Lung (tissue), 12 donors: ENCODE data around the gene UQCRC1. TPM values are rescaled to one million over a fixed set of nuclear protein-coding genes. Genes with fewer than 3 reads are reported as not detected.

Experiments used
- ATAC-seq: fragments of 200-7000 bp; cut with Tn5 transposase; one replicate; pipeline ENCODE4 v1.9.1; 2020; ENCODE audit warnings: moderate number of reproducible peaks; ENCODE audit not compliant: insufficient read depth, low FRiP score
- DNase-seq, 3 donors: peaks; one replicate each; pipeline ENCODE4 v3.0.0-alpha.2; 2013 to 2017
- H3K27ac ChIP-seq, 2 donors: one replicate each; pipeline ENCODE4 v1.5.1; 2013; ENCODE audit warnings: mild to moderate bottlenecking in 2 of 2, moderate library complexity in 2 of 2, control low read depth in 1 of 2, inconsistent platforms in 1 of 2, low read depth in 1 of 2, low read length in 1 of 2
- H3K27me3 ChIP-seq, 3 donors: one replicate each; pipeline ENCODE4 v1.5.1; 2013; ENCODE audit warnings: low read length in 2 of 3; ENCODE audit not compliant: control insufficient read depth in 3 of 3, insufficient read depth in 3 of 3
- H3K36me3 ChIP-seq, 4 donors: one replicate each; pipeline ENCODE4 v1.5.1; 2013; ENCODE audit warnings: low read length in 4 of 4, mild to moderate bottlenecking in 1 of 4, moderate library complexity in 1 of 4; ENCODE audit not compliant: control insufficient read depth in 4 of 4, insufficient read depth in 4 of 4
- H3K4me1 ChIP-seq, 5 donors: one replicate each; pipeline ENCODE4 v1.5.1; 2013; ENCODE audit warnings: low read length in 5 of 5, mild to moderate bottlenecking in 2 of 5, moderate library complexity in 1 of 5; ENCODE audit not compliant: control insufficient read depth in 5 of 5, insufficient read depth in 5 of 5
- H3K4me3 ChIP-seq: one replicate; pipeline ENCODE4 v1.5.1; 2013; ENCODE audit warnings: mild to moderate bottlenecking, control low read depth, moderate library complexity
- H3K9ac ChIP-seq, 2 donors: one replicate each; pipeline ENCODE4 v1.5.1; 2013; ENCODE audit warnings: low read length in 2 of 2, control low read depth in 1 of 2; ENCODE audit not compliant: insufficient read depth in 1 of 2
- H3K9me3 ChIP-seq, 4 donors: one replicate each; pipeline ENCODE4 v1.5.1; 2013; ENCODE audit warnings: low read length in 3 of 4, mild to moderate bottlenecking in 1 of 4, moderate library complexity in 1 of 4; ENCODE audit not compliant: control insufficient read depth in 4 of 4, insufficient read depth in 3 of 4
- WGBS, 2 donors: extraction: QIAGEN DNeasy Blood & Tissue Kit; methylation state at CpG; one replicate each; pipeline ENCODE4 v1.1.7; 2013; 5-methylcytosine and 5-hydroxymethylcytosine counted together
- polyA plus RNA-seq, 2 donors: library from polyadenylated mRNA; stranded (reverse); fragments of 200-250 nt; gene quantifications; one replicate each; pipeline ENCODE4 v1.2.1, GENCODE V29; 2013
- total RNA-seq, 2 donors: library from RNA; depleted of rRNA in 1 of 2; stranded (reverse); fragments of >200 nt in 1 of 2; gene quantifications; one replicate each; pipeline ENCODE4 v1.2.1, GENCODE V29; 2014 to 2021
- TF ChIP-seq, protein P1 (sequence below): IDR thresholded peaks from 2 replicates; pipeline ENCODE4 v1.5.1; 2012; ENCODE audit warnings: mild to moderate bottlenecking; ENCODE audit errors: control extremely low read depth, extremely low read depth
- donor health status: control.
- donor health status: control.
- donor health status: Bipolar disorder and iron deficiency.
- donor health status: healthy.
- donor health status: DM: yes; HTN: yes; CAD: no.

Gene UQCRC1
- total and polyA plus RNA-seq, 4 donors, result 98.5 to 225 (median 176) TPM

DNA sequence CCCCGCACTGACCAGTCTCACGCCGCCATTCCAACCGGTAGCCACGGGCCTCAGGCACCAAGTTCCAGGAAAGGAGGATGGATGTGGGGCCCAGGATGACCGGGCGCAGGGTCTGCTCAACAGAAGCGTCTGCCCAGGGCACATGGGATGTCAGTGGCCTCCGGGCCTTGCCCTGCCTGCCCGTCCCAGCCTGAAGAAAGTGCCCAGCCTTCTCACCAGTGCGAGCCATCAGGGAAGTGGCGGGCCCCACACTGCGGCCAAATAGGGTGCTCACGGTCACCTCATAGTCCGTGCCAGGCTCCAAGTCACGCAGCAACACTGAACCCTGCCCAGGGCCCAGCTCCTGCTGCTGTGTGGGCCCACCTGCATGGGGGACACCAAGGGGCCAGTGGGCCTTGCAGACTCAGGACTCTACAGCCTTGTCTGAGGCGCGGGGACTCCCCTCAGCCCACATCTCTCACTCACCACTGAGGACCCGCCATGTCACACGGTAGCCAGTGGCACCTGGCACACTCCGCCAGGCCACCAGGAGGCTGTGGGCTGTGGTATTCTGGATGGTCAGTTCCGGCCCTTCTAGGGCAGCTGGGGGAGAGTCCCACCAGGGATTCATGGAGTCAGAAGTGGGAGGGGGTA, 17.4 kb downstream of the UQCRC1 start:
- H3K4me1 ChIP-seq, result peaks cover 0 to 20% (median 9%) of the 10 kb centered on the region in 5 donors
- no peaks in the 10 kb centered on the region for H3K9me3 ChIP-seq
- H3K27me3 ChIP-seq, result peaks cover 0 to 19% (median 0%) of the 10 kb centered on the region in 3 donors
- DNase-seq, result no peak
- H3K4me3 ChIP-seq, result no peak overlapping the region
- no peaks in the 10 kb centered on the region for H3K36me3 ChIP-seq
- 88 to 95% methylated on average over 22 of the region's 22 CpGs for WGBS, 2 donors
- no peak for ATAC-seq
- TF ChIP-seq, protein P1, sequence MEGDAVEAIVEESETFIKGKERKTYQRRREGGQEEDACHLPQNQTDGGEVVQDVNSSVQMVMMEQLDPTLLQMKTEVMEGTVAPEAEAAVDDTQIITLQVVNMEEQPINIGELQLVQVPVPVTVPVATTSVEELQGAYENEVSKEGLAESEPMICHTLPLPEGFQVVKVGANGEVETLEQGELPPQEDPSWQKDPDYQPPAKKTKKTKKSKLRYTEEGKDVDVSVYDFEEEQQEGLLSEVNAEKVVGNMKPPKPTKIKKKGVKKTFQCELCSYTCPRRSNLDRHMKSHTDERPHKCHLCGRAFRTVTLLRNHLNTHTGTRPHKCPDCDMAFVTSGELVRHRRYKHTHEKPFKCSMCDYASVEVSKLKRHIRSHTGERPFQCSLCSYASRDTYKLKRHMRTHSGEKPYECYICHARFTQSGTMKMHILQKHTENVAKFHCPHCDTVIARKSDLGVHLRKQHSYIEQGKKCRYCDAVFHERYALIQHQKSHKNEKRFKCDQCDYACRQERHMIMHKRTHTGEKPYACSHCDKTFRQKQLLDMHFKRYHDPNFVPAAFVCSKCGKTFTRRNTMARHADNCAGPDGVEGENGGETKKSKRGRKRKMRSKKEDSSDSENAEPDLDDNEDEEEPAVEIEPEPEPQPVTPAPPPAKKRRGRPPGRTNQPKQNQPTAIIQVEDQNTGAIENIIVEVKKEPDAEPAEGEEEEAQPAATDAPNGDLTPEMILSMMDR, result no peak
- no peak overlapping the region for H3K9ac ChIP-seq
- H3K27ac ChIP-seq, result no peak overlapping the region

DNA sequence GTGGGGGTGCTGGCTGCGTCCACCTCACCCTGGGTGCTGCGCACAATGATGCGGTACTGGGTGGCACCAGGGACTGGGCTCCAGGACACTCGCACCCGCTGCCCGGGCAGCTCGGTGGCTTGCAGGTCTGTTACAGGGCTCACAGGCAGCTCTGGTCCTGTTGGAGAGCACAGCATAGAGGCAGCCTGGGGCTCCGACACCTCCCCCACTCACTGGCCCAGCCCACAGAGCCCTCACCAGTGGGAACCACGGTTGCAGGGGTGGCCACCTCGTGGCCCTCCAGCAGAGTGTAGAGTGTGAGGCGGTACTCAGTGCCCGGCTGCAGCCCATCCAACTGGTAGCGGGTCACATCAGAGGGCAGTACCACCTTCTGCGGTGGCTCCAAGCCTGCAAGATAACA, 18.0 kb downstream of the UQCRC1 start:
- TF ChIP-seq, protein P1, result no peak
- no peaks in the 10 kb centered on the region for H3K9me3 ChIP-seq
- no peak overlapping the region for H3K27ac ChIP-seq
- WGBS, 2 donors, result 88 to 93% methylated on average over 14 of the region's 14 CpGs
- H3K4me1 ChIP-seq, result peaks cover 0 to 20% (median 9%) of the 10 kb centered on the region in 5 donors
- DNase-seq (no peak), ATAC-seq (no peak)
- H3K4me3 ChIP-seq, result no peak overlapping the region
- H3K27me3 ChIP-seq, result peaks cover 0 to 19% (median 0%) of the 10 kb centered on the region in 3 donors
- no peaks in the 10 kb centered on the region for H3K36me3 ChIP-seq
- H3K9ac ChIP-seq, result no peak overlapping the region

DNA sequence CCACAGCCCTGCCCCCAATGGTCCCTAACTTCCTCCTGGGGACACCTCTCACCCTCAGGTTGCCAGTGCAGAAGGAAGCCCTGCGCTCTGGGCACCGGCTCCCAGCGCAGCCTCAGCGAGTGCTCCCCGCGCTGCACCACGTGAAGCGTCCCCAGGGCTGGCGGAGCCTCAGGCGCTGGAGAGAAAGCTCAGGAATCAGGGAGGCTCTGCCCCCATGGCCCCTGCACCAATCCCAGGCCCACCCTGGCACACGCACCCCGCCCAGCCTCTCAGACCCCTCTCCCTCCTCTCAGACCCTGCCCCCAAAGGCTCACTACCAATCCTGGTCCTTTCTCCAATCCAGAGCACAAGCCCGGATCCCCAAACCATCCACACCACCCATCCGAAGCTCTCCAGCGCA, 21.2 kb downstream of the UQCRC1 start:
- H3K9me3 ChIP-seq, result no peaks in the 10 kb centered on the region
- H3K4me3 ChIP-seq, result no peak overlapping the region
- H3K4me1 ChIP-seq, result no peaks in the 10 kb centered on the region
- H3K9ac ChIP-seq, result no peak overlapping the region
- H3K27me3 ChIP-seq, result peaks cover 0 to 3% (median 0%) of the 10 kb centered on the region in 3 donors
- TF ChIP-seq, protein P1, result no peak
- DNase-seq, result no peak
- no peak for ATAC-seq
- 59 to 62% methylated on average over 15 of the region's 15 CpGs for WGBS, 2 donors
- no peaks in the 10 kb centered on the region for H3K36me3 ChIP-seq
- no peak overlapping the region for H3K27ac ChIP-seq

DNA sequence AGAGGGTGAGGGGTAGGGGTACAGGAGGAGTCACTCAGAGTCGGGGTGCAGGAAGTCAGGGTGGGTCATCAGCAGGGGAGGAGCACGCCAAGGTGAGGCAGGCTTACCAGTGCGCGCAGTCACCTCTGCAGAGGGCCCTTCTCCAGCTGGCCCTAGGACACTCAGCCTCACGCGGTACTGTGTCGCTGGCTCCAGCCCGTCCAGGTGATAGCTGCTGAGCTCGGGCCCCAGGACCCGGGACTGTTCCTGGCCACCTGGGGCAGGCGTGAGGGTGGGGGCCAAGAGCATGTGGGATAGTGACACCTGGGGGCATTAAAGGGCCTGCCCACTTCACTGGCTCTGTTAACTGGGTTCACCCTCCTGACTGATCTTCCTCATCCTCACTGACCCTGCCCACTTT, 21.8 kb downstream of the UQCRC1 start:
- TF ChIP-seq, protein P1, result no peak
- Histone ChIP-seq H3K36me3 (no peaks in the 10 kb centered on the region), H3K9ac (no peak overlapping the region), H3K27ac (no peak overlapping the region), H3K4me3 (no peak overlapping the region), H3K9me3 (no peaks in the 10 kb centered on the region), H3K27me3 (peaks cover 0 to 2% (median 0%) of the 10 kb centered on the region in 3 donors), H3K4me1 (no peaks in the 10 kb centered on the region)
- WGBS, 2 donors, result 76 to 77% methylated on average over 11 of the region's 11 CpGs
- DNase-seq (no peak), ATAC-seq (no peak)
